ENCODE data around the gene COX19. TPM values are rescaled to one million over a fixed set of nuclear protein-coding genes. Genes with fewer than 3 reads are reported as not detected.

The COX19 gene
- polyA plus RNA-seq (2013), result 15.6 TPM

GRCh38 chr7:974820-975681, at the start of gene COX19:
TSS of gene COX19 (minus strand) at chr7:975549. CDS start at chr7:975509, 40 bp downstream.
- DNase-seq, result peak; percentile 91 to 96 (median 95)
- Histone ChIP-seq H3K9me3 (ENCODE audit: control extremely low read depth in 1 of 5, control insufficient read depth in 4 of 5, insufficient read depth in 2 of 5, low read depth in 1 of 5, low read length in 4 of 5) (no peaks in the 10 kb centered on the region), H3K36me3 (ENCODE audit: control insufficient read depth in 4 of 4, insufficient read depth in 4 of 4, low read length in 3 of 4) (peaks cover 6 to 28% (median 22%) of the 10 kb centered on the region in 4 experiments), H3K4me1 (ENCODE audit: control extremely low read depth in 1 of 4, control insufficient read depth in 4 of 4, insufficient read depth in 4 of 4, low read length in 3 of 4) (peaks cover 3 to 23% (median 13%) of the 10 kb centered on the region in 4 experiments), H3K4me3 (ENCODE audit: control insufficient read depth in 1 of 7, extremely low read depth in 1 of 7, insufficient read depth in 4 of 7, low read depth in 2 of 7, low read length in 6 of 7) (peak within 1 kb of the TSS; percentile 69 to 97 (median 89)), H3K27ac (ENCODE audit: insufficient read depth in 1 of 2, low read depth in 1 of 2, low read length in 2 of 2, poor library complexity in 1 of 2, severe bottlenecking in 2 of 2) (peak within 1 kb of the TSS; percentile 93 to 95), H3K27me3 (replicated peaks in 2 of 5; ENCODE audit: control insufficient read depth in 4 of 5, insufficient read depth in 5 of 5, low read length in 4 of 5) (no peaks in the 10 kb centered on the region)
- ChIA-PET CTCF (interaction anchor here (1.1 to 5.4 kb wide), 7 partner anchors 11 to 91 kb away, joined by 3 to 41 read pairs (median 5); partner anchors contain the start of gene GPR146), POLR2A (interaction anchor here (0.6 to 1.9 kb wide), 7 partner anchors 10 to 142 kb away, joined by 3 to 9 read pairs (median 4); partner anchors contain the start of gene GET4)
- 0% methylated on average over 66 of the region's 78 CpGs for WGBS (ENCODE audit: insufficient coverage)

GRCh38 chr7:1024331-1024841, 49.0 kb upstream of the COX19 start:
- ChIA-PET CTCF (interaction anchor here (1.4 to 4.3 kb wide), 3 partner anchors 27 to 31 kb away, joined by 3 to 33 read pairs (median 4); no protein-coding TSS in a partner anchor), POLR2A (no interaction called here)
- peaks cover 0 to 55% (median 27%) of the 10 kb centered on the region in 4 experiments for H3K4me1 ChIP-seq (ENCODE audit: control extremely low read depth in 1 of 4, control insufficient read depth in 4 of 4, insufficient read depth in 4 of 4, low read length in 3 of 4)
- H3K4me3 ChIP-seq (ENCODE audit: control insufficient read depth in 1 of 7, extremely low read depth in 1 of 7, insufficient read depth in 4 of 7, low read depth in 2 of 7, low read length in 6 of 7), result no peak overlapping the region
- DNase-seq, result peak in 2 of 3 donors; percentile 36 to 50
- no peak overlapping the region for H3K27ac ChIP-seq (ENCODE audit: insufficient read depth in 1 of 2, low read depth in 1 of 2, low read length in 2 of 2, poor library complexity in 1 of 2, severe bottlenecking in 2 of 2)
- H3K27me3 ChIP-seq (replicated peaks in 2 of 5; ENCODE audit: control insufficient read depth in 4 of 5, insufficient read depth in 5 of 5, low read length in 4 of 5), result no peaks in the 10 kb centered on the region
- peaks cover 0 to 18% (median 12%) of the 10 kb centered on the region in 5 experiments for H3K9me3 ChIP-seq (ENCODE audit: control extremely low read depth in 1 of 5, control insufficient read depth in 4 of 5, insufficient read depth in 2 of 5, low read depth in 1 of 5, low read length in 4 of 5)
- 87% methylated on average over 13 of the region's 15 CpGs for whole genome bisulfite sequencing (ENCODE audit: insufficient coverage)
- peaks cover 0 to 34% (median 17%) of the 10 kb centered on the region in 4 experiments for H3K36me3 ChIP-seq (ENCODE audit: control insufficient read depth in 4 of 4, insufficient read depth in 4 of 4, low read length in 3 of 4)

GRCh38 chr7:1022801-1023465, 47.6 kb upstream of the COX19 start:
- H3K27me3 ChIP-seq (replicated peaks in 2 of 5; ENCODE audit: control insufficient read depth in 4 of 5, insufficient read depth in 5 of 5, low read length in 4 of 5), result no peaks in the 10 kb centered on the region
- CTCF ChIA-PET, result interaction anchor here (1.4 to 3.0 kb wide), 3 partner anchors 11 to 30 kb away, joined by 4 to 12 read pairs (median 6); partner anchors contain the start of gene GPR146
- H3K9me3 ChIP-seq (ENCODE audit: control extremely low read depth in 1 of 5, control insufficient read depth in 4 of 5, insufficient read depth in 2 of 5, low read depth in 1 of 5, low read length in 4 of 5), result peaks cover 0 to 18% (median 12%) of the 10 kb centered on the region in 5 experiments
- peaks cover 0 to 44% (median 17%) of the 10 kb centered on the region in 4 experiments for H3K36me3 ChIP-seq (ENCODE audit: control insufficient read depth in 4 of 4, insufficient read depth in 4 of 4, low read length in 3 of 4)
- peaks cover 0 to 44% (median 15%) of the 10 kb centered on the region in 4 experiments for H3K4me1 ChIP-seq (ENCODE audit: control extremely low read depth in 1 of 4, control insufficient read depth in 4 of 4, insufficient read depth in 4 of 4, low read length in 3 of 4)
- POLR2A ChIA-PET, result no interaction called here
- DNase-seq, result peak in 1 of 3 donors; percentile 31
- no peak overlapping the region for H3K4me3 ChIP-seq (ENCODE audit: control insufficient read depth in 1 of 7, extremely low read depth in 1 of 7, insufficient read depth in 4 of 7, low read depth in 2 of 7, low read length in 6 of 7)
- WGBS (ENCODE audit: insufficient coverage), result 95% methylated on average over 45 of the region's 45 CpGs
- no peak overlapping the region for H3K27ac ChIP-seq (ENCODE audit: insufficient read depth in 1 of 2, low read depth in 1 of 2, low read length in 2 of 2, poor library complexity in 1 of 2, severe bottlenecking in 2 of 2)

GRCh38 chr7:1022356-1022755, 47.0 kb upstream of the COX19 start:
- DNase-seq, result no peak
- no peak overlapping the region for H3K4me3 ChIP-seq (ENCODE audit: control insufficient read depth in 1 of 7, extremely low read depth in 1 of 7, insufficient read depth in 4 of 7, low read depth in 2 of 7, low read length in 6 of 7)
- H3K36me3 ChIP-seq (ENCODE audit: control insufficient read depth in 4 of 4, insufficient read depth in 4 of 4, low read length in 3 of 4), result peaks cover 0 to 44% (median 17%) of the 10 kb centered on the region in 4 experiments
- ChIA-PET POLR2A (no interaction called here), CTCF (interaction anchor here (1.4 to 3.0 kb wide), 3 partner anchors 10 to 29 kb away, joined by 4 to 12 read pairs (median 6); partner anchors contain the start of gene GPR146)
- no peaks in the 10 kb centered on the region for H3K27me3 ChIP-seq (replicated peaks in 2 of 5; ENCODE audit: control insufficient read depth in 4 of 5, insufficient read depth in 5 of 5, low read length in 4 of 5)
- peaks cover 0 to 38% (median 10%) of the 10 kb centered on the region in 4 experiments for H3K4me1 ChIP-seq (ENCODE audit: control extremely low read depth in 1 of 4, control insufficient read depth in 4 of 4, insufficient read depth in 4 of 4, low read length in 3 of 4)
- WGBS (ENCODE audit: insufficient coverage), result 97% methylated on average over 17 of the region's 17 CpGs
- peaks cover 0 to 18% (median 12%) of the 10 kb centered on the region in 5 experiments for H3K9me3 ChIP-seq (ENCODE audit: control extremely low read depth in 1 of 5, control insufficient read depth in 4 of 5, insufficient read depth in 2 of 5, low read depth in 1 of 5, low read length in 4 of 5)
- no peak overlapping the region for H3K27ac ChIP-seq (ENCODE audit: insufficient read depth in 1 of 2, low read depth in 1 of 2, low read length in 2 of 2, poor library complexity in 1 of 2, severe bottlenecking in 2 of 2)

- DNase-seq, result no peak
- Histone ChIP-seq H3K36me3 (ENCODE audit: control insufficient read depth in 4 of 4, insufficient read depth in 4 of 4, low read length in 3 of 4) (peaks cover 0 to 44% (median 17%) of the 10 kb centered on the region in 4 experiments), H3K4me1 (ENCODE audit: control extremely low read depth in 1 of 4, control insufficient read depth in 4 of 4, insufficient read depth in 4 of 4, low read length in 3 of 4) (peaks cover 0 to 34% (median 7%) of the 10 kb centered on the region in 4 experiments), H3K27me3 (replicated peaks in 2 of 5; ENCODE audit: control insufficient read depth in 4 of 5, insufficient read depth in 5 of 5, low read length in 4 of 5) (no peaks in the 10 kb centered on the region), H3K9me3 (ENCODE audit: control extremely low read depth in 1 of 5, control insufficient read depth in 4 of 5, insufficient read depth in 2 of 5, low read depth in 1 of 5, low read length in 4 of 5) (peaks cover 0 to 18% (median 12%) of the 10 kb centered on the region in 5 experiments), H3K27ac (ENCODE audit: insufficient read depth in 1 of 2, low read depth in 1 of 2, low read length in 2 of 2, poor library complexity in 1 of 2, severe bottlenecking in 2 of 2) (no peak overlapping the region), H3K4me3 (ENCODE audit: control insufficient read depth in 1 of 7, extremely low read depth in 1 of 7, insufficient read depth in 4 of 7, low read depth in 2 of 7, low read length in 6 of 7) (no peak overlapping the region)
- 98% methylated on average over 25 of the region's 25 CpGs for WGBS (ENCODE audit: insufficient coverage)
- CTCF ChIA-PET, result interaction anchor here (0.8 to 3.0 kb wide), 5 partner anchors 10 to 44 kb away, joined by 3 to 12 read pairs (median 4); partner anchors contain the start of gene GPR146
- POLR2A ChIA-PET, result no interaction called here
These were observed 46.6 kb upstream of the COX19 start for GRCh38 chr7:1021931-1022330.

- no peak overlapping the region for H3K4me3 ChIP-seq (ENCODE audit: control insufficient read depth in 1 of 7, extremely low read depth in 1 of 7, insufficient read depth in 4 of 7, low read depth in 2 of 7, low read length in 6 of 7)
- ChIA-PET CTCF (interaction anchor here (0.8 to 3.0 kb wide), 5 partner anchors 23 to 44 kb away, joined by 3 to 12 read pairs (median 4); partner anchors contain the start of gene GPR146), POLR2A (no interaction called here)
- no peak overlapping the region for H3K27ac ChIP-seq (ENCODE audit: insufficient read depth in 1 of 2, low read depth in 1 of 2, low read length in 2 of 2, poor library complexity in 1 of 2, severe bottlenecking in 2 of 2)
- peaks cover 0 to 44% (median 16%) of the 10 kb centered on the region in 4 experiments for H3K36me3 ChIP-seq (ENCODE audit: control insufficient read depth in 4 of 4, insufficient read depth in 4 of 4, low read length in 3 of 4)
- no peak for DNase-seq
- H3K4me1 ChIP-seq (ENCODE audit: control extremely low read depth in 1 of 4, control insufficient read depth in 4 of 4, insufficient read depth in 4 of 4, low read length in 3 of 4), result peaks cover 0 to 30% (median 7%) of the 10 kb centered on the region in 4 experiments
- WGBS (ENCODE audit: insufficient coverage), result 97% methylated on average over 4 of the region's 7 CpGs
- peaks cover 0 to 18% (median 12%) of the 10 kb centered on the region in 5 experiments for H3K9me3 ChIP-seq (ENCODE audit: control extremely low read depth in 1 of 5, control insufficient read depth in 4 of 5, insufficient read depth in 2 of 5, low read depth in 1 of 5, low read length in 4 of 5)
- H3K27me3 ChIP-seq (replicated peaks in 2 of 5; ENCODE audit: control insufficient read depth in 4 of 5, insufficient read depth in 5 of 5, low read length in 4 of 5), result no peaks in the 10 kb centered on the region
These were observed 46.0 kb upstream of the COX19 start for GRCh38 chr7:1021366-1021765.

Measured in common myeloid progenitor, CD34-positive (primary cell).